Esophagus muscularis mucosa (tissue), 4 donors: ENCODE data around the gene POU4F3. TPM values are rescaled to one million over a fixed set of nuclear protein-coding genes. Genes with fewer than 3 reads are reported as not detected.
A peak's percentile ranks its signal among the peaks of the same experiment; 100 is the strongest.
"Not testable (repeated sequence)": the region's sequence is repeated elsewhere in the genome, so short reads cannot be mapped to it uniquely, and the experiment has no call there.

Source experiments
- DNase-seq: peaks from one replicate; pipeline ENCODE4 v3.0.0-alpha.2; 2017; ENCODE audit errors: extremely low spot score
- H3K27ac ChIP-seq, 4 donors: fragments of 200-600 bp; sonication (generic); replicated peaks in 1 of 4; 1 replicate in 3 of 4; 2 replicates in 1 of 4; pipeline ENCODE4 v1.5.1; 2016 to 2019; ENCODE audit warnings: mild to moderate bottlenecking in 1 of 4
- H3K27me3 ChIP-seq, 4 donors: fragments of 200-600 bp; sonication (generic); one replicate each; pipeline versions ENCODE4 v1.5.1 to v1.6.0; 2016 to 2019
- H3K36me3 ChIP-seq, 4 donors: fragments of 200-600 bp; sonication (generic); one replicate each; pipeline ENCODE4 v1.5.1; 2016 to 2019
- H3K4me1 ChIP-seq, 4 donors: fragments of 200-600 bp; sonication (generic); one replicate each; pipeline ENCODE4 v1.5.1; 2016 to 2019
- H3K4me3 ChIP-seq, 4 donors: fragments of 200-600 bp; sonication (generic); 1 replicate in 2 of 4; 2 replicates in 2 of 4; pipeline ENCODE4 v1.5.1; 2016 to 2019; ENCODE audit warnings: mild to moderate bottlenecking in 4 of 4, moderate library complexity in 1 of 4
- H3K9me3 ChIP-seq, 4 donors: fragments of 200-600 bp; sonication (generic); 1 replicate in 3 of 4; 2 replicates in 1 of 4; pipeline ENCODE4 v1.5.1; 2016 to 2019
- EP300 ChIP-seq: sonication (generic); formaldehyde crosslinking; IDR thresholded peaks from one replicate; pipeline ENCODE4 v1.6.1; 2017; ENCODE audit warnings: antibody characterized with exemption
- POLR2A ChIP-seq: fragments of 450-650 bp; IDR thresholded peaks from one replicate; pipeline ENCODE4 v1.6.1; 2017; ENCODE audit warnings: antibody characterized with exemption, moderate library complexity, mild to moderate bottlenecking, low read depth
- POLR2AphosphoS5 ChIP-seq, 2 donors: sonication (generic); formaldehyde crosslinking; IDR thresholded peaks; one replicate each; pipeline ENCODE4 v1.6.1; 2017; ENCODE audit warnings: antibody characterized with exemption in 2 of 2
- WGBS: methylation state at CpG from one replicate; pipeline ENCODE4 v1.1.5; 2018; 5-methylcytosine and 5-hydroxymethylcytosine counted together
- intact Hi-C: fragments of 100-400 bp; cut with DNase I; formaldehyde crosslinking; loops from one replicate; pipeline ENCODE4 v1.15.1; 2023
- total RNA-seq, 4 donors: library from RNA; depleted of rRNA; stranded (reverse); fragments of >200 nt; gene quantifications; one replicate each; pipeline versions ENCODE4 v1.1.0 to v1.2.1, GENCODE V29; 2016
- TF ChIP-seq, protein P1 (sequence below), 3 experiments: fragments of 200-600 bp in 2 of 3; fragments of 450-650 bp in 1 of 3; sonication (generic) in 2 of 3; IDR thresholded peaks; one replicate each; pipeline ENCODE4 v1.5.1; 2017 to 2019; ENCODE audit warnings: antibody characterized with exemption in 3 of 3, mild to moderate bottlenecking in 2 of 3, moderate library complexity in 1 of 3

Gene POU4F3, protein sequence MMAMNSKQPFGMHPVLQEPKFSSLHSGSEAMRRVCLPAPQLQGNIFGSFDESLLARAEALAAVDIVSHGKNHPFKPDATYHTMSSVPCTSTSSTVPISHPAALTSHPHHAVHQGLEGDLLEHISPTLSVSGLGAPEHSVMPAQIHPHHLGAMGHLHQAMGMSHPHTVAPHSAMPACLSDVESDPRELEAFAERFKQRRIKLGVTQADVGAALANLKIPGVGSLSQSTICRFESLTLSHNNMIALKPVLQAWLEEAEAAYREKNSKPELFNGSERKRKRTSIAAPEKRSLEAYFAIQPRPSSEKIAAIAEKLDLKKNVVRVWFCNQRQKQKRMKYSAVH
- under 1 TPM in 2 of 4 donors, not detected in 2; 0.17 TPM for total RNA-seq

- no peak for DNase-seq
- Histone ChIP-seq H3K27me3 (peaks cover 0 to 100% (median 66%) of the 10 kb centered on the region in 4 donors), H3K9me3 (no peaks in the 10 kb centered on the region), H3K27ac (no peak within 1 kb of the TSS), H3K4me3 (no peak within 1 kb of the TSS), H3K4me1 (peaks cover 7 to 31% (median 12%) of the 10 kb centered on the region in 4 donors), H3K36me3 (no peaks in the 10 kb centered on the region)
- WGBS = 3% methylated on average over 56 of the region's 70 CpGs
- TF ChIP-seq POLR2AphosphoS5 (IDR thresholded peaks at IDR 0.05) = no peak
- TF ChIP-seq, protein P1, sequence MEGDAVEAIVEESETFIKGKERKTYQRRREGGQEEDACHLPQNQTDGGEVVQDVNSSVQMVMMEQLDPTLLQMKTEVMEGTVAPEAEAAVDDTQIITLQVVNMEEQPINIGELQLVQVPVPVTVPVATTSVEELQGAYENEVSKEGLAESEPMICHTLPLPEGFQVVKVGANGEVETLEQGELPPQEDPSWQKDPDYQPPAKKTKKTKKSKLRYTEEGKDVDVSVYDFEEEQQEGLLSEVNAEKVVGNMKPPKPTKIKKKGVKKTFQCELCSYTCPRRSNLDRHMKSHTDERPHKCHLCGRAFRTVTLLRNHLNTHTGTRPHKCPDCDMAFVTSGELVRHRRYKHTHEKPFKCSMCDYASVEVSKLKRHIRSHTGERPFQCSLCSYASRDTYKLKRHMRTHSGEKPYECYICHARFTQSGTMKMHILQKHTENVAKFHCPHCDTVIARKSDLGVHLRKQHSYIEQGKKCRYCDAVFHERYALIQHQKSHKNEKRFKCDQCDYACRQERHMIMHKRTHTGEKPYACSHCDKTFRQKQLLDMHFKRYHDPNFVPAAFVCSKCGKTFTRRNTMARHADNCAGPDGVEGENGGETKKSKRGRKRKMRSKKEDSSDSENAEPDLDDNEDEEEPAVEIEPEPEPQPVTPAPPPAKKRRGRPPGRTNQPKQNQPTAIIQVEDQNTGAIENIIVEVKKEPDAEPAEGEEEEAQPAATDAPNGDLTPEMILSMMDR (IDR thresholded peaks at IDR 0.05) = no peak
- no peak for TF ChIP-seq EP300
- no peak for TF ChIP-seq POLR2A
- intact Hi-C loops = no loop called here
Observed at GRCh38 chr5:146338774-146339714, at the start of gene POU4F3. TSS of gene POU4F3 (plus strand) at chr5:146338839. CDS start at chr5:146339113, 274 bp downstream.

DNA sequence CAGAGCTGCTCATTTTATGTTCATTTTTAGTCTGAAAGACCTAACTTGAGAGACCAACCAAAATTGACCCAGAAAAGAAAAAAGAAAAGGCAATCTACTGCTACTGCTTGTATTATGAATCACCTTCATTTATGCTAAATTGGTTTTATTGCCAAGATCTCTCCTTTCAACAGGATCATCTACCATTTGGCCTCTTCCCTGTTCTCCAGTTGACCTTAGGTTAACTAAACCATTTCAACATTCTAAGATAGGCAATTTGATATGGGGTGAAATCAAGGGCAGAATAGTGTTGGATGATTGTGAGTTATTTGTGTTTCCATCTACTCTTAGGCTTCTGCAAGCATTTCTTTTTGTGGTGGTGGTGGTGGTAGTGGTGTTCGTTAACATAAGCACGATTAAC, 48.3 kb upstream of the POU4F3 start:
- TF ChIP-seq POLR2A (no peak), POLR2AphosphoS5 (IDR thresholded peaks at IDR 0.05) (no peak)
- Histone ChIP-seq H3K9me3 (no peaks in the 10 kb centered on the region), H3K27ac (no peak overlapping the region), H3K4me3 (no peak overlapping the region), H3K27me3 (no peaks in the 10 kb centered on the region), H3K4me1 (no peaks in the 10 kb centered on the region), H3K36me3 (peaks cover 7 to 33% (median 12%) of the 10 kb centered on the region in 4 donors)
- DNase-seq = no peak
- 91% methylated on average over 2 of the region's 2 CpGs for WGBS
- intact Hi-C loops = loop anchor here (5.0 kb wide), 1 partner anchor 137 kb away; no protein-coding TSS in a partner anchor

DNA sequence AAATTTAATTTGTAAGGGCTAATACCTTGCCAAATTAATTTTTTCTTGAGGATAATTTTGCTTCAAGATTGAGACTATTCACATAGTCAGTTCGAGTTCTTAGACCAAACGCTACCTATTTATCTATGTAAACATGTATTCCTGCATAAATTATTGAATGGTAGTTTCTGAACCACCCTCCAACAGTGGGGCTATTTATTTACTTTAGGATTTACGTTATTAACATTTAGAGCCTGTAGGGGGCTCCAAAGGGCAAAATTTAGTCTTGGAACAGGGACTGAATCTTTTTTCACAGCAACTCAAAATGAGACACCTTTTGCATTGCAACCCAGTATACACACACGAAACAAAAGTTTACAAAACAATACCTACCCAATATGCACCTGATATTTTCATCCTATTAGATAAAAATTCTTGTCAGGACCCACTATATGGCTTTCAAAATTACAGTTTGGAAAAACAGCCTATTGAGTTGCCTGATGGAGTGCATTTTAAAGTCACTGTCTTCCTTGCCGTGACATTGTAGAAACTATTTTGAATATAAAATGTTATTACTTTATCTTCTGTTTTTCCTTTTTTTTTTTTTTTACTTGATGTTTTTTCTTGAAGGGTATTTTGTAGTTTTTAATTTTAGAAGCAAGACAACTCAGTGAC, 47.1 kb upstream of the POU4F3 start:
- no peaks in the 10 kb centered on the region for H3K4me1 ChIP-seq
- H3K9me3 ChIP-seq = no peaks in the 10 kb centered on the region
- H3K27me3 ChIP-seq = no peaks in the 10 kb centered on the region
- whole genome bisulfite sequencing = 21% methylated on average over 5 of the region's 5 CpGs
- intact Hi-C loops = loop anchor here (5.0 kb wide), 1 partner anchor 136 kb away; no protein-coding TSS in a partner anchor
- TF ChIP-seq EP300 = no peak
- TF ChIP-seq, protein P1 (IDR thresholded peaks at IDR 0.05) = peak; percentile 43 to 55 (median 51)
- no peak for TF ChIP-seq POLR2A
- TF ChIP-seq POLR2AphosphoS5 (IDR thresholded peaks at IDR 0.05) = no peak
- DNase-seq = no peak
- H3K27ac ChIP-seq = no peak overlapping the region
- peaks cover 5 to 22% (median 7%) of the 10 kb centered on the region in 4 donors for H3K36me3 ChIP-seq
- H3K4me3 ChIP-seq = no peak overlapping the region

DNA sequence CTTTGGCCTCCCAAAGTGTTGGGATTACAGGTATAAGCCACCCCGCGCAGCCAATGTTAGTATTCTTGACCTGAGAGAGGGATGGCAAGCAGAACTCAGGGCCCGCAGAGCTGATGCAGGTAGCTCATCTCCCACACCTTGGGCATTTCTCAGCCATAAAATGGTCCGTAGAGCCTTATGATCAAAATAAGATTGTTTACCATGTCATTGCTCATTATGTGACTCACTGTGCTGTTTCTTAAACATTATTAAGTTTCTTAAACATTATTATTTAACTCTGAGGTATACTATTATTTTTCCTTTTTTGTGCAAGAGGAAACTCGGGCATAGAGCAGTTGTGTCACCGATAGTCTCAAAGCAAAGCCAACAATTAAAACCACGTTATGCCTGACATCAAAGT, 42.4 kb upstream of the POU4F3 start:
- intact Hi-C loops = no loop called here
- no peaks in the 10 kb centered on the region for H3K9me3 ChIP-seq
- WGBS = 89% methylated on average over 7 of the region's 7 CpGs
- no peaks in the 10 kb centered on the region for H3K4me1 ChIP-seq
- no peaks in the 10 kb centered on the region for H3K36me3 ChIP-seq
- no peaks in the 10 kb centered on the region for H3K27me3 ChIP-seq
- no peak for TF ChIP-seq POLR2A
- TF ChIP-seq, protein P1 (IDR thresholded peaks at IDR 0.05) = no peak
- no peak for TF ChIP-seq EP300
- no peak for TF ChIP-seq POLR2AphosphoS5 (IDR thresholded peaks at IDR 0.05)
- H3K4me3 ChIP-seq = no peak overlapping the region
- no peak overlapping the region for H3K27ac ChIP-seq
- DNase-seq = no peak

- H3K4me1 ChIP-seq, H3K36me3 ChIP-seq, H3K9me3 ChIP-seq, H3K4me3 ChIP-seq, H3K27ac ChIP-seq, DNase-seq, intact Hi-C loops, H3K27me3 ChIP-seq: not testable (repeated sequence)
- 99% methylated on average over 3 of the region's 3 CpGs for WGBS
Observed at GRCh38 chr5:146298920-146299319, 39.7 kb upstream of the POU4F3 start.
